Neutrophil (primary cell): ENCODE data around the gene TRIM2.

Source experiments
- H3K27ac ChIP-seq: fragments of 200-600 bp; sonication (generic); 2 replicates; pipeline ENCODE4 v1.5.1; 2016; ENCODE audit warnings: mild to moderate bottlenecking, moderate library complexity
- H3K27me3 ChIP-seq: fragments of 200-600 bp; sonication (generic); 2 replicates; pipeline ENCODE4 v1.6.0; 2016; ENCODE audit warnings: mild to moderate bottlenecking
- H3K36me3 ChIP-seq: fragments of 200-600 bp; sonication (generic); 2 replicates; pipeline ENCODE4 v1.5.1; 2017
- H3K4me1 ChIP-seq, 2 experiments: fragments of 200-600 bp in 1 of 2; sonication (generic) in 1 of 2; 1 replicate in 1 of 2; 2 replicates in 1 of 2; pipeline versions ENCODE4 v1.5.1 to v1.6.1; 2013 to 2016; ENCODE audit warnings: low read depth in 1 of 2, low read length in 1 of 2, mild to moderate bottlenecking in 1 of 2, moderate library complexity in 1 of 2; ENCODE audit not compliant: control insufficient read depth in 1 of 2, insufficient read depth in 1 of 2
- H3K4me3 ChIP-seq, 2 experiments: fragments of 200-600 bp in 1 of 2; sonication (generic) in 1 of 2; 1 replicate in 1 of 2; 2 replicates in 1 of 2; pipeline ENCODE4 v1.5.1; 2013 to 2016; ENCODE audit warnings: low read depth in 1 of 2, low read length in 1 of 2, mild to moderate bottlenecking in 1 of 2, moderate library complexity in 1 of 2
- H3K9me3 ChIP-seq: fragments of 200-600 bp; sonication (generic); 2 replicates; pipeline ENCODE4 v1.5.1; 2016
- TF ChIP-seq, protein P1 (sequence below): fragments of 200-600 bp; sonication (generic); IDR thresholded peaks from 2 replicates; pipeline ENCODE4 v1.5.1; 2016; ENCODE audit warnings: antibody characterized with exemption

Gene TRIM2

DNA sequence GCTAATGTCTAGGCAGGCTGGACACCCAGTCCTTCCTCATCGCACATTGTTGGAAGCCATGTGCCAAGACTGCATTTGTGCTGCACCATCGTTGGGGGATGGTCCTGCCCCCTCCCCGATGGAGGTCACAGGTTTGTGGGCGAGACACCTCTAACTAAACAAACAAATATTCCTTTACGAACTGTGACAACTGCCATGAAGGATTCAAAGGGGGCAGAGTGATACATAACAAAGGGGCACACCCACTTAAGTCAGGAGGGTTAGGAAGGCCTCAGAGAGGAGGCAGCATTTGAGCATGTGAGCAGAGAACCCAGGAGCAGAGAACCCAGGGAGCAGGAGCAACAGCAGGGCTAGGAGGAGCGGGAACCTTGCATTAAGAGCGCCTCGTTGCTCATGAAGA is 37.1 kb downstream of the TRIM2 start:
- Histone ChIP-seq H3K4me3 (no peak overlapping the region), H3K9me3 (no peaks in the 10 kb centered on the region), H3K27ac (no peak overlapping the region), H3K36me3 (no peaks in the 10 kb centered on the region), H3K4me1 (no peaks in the 10 kb centered on the region), H3K27me3 (peaks cover 3% of the 10 kb centered on the region)
- TF ChIP-seq, protein P1, sequence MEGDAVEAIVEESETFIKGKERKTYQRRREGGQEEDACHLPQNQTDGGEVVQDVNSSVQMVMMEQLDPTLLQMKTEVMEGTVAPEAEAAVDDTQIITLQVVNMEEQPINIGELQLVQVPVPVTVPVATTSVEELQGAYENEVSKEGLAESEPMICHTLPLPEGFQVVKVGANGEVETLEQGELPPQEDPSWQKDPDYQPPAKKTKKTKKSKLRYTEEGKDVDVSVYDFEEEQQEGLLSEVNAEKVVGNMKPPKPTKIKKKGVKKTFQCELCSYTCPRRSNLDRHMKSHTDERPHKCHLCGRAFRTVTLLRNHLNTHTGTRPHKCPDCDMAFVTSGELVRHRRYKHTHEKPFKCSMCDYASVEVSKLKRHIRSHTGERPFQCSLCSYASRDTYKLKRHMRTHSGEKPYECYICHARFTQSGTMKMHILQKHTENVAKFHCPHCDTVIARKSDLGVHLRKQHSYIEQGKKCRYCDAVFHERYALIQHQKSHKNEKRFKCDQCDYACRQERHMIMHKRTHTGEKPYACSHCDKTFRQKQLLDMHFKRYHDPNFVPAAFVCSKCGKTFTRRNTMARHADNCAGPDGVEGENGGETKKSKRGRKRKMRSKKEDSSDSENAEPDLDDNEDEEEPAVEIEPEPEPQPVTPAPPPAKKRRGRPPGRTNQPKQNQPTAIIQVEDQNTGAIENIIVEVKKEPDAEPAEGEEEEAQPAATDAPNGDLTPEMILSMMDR = no peak

DNA sequence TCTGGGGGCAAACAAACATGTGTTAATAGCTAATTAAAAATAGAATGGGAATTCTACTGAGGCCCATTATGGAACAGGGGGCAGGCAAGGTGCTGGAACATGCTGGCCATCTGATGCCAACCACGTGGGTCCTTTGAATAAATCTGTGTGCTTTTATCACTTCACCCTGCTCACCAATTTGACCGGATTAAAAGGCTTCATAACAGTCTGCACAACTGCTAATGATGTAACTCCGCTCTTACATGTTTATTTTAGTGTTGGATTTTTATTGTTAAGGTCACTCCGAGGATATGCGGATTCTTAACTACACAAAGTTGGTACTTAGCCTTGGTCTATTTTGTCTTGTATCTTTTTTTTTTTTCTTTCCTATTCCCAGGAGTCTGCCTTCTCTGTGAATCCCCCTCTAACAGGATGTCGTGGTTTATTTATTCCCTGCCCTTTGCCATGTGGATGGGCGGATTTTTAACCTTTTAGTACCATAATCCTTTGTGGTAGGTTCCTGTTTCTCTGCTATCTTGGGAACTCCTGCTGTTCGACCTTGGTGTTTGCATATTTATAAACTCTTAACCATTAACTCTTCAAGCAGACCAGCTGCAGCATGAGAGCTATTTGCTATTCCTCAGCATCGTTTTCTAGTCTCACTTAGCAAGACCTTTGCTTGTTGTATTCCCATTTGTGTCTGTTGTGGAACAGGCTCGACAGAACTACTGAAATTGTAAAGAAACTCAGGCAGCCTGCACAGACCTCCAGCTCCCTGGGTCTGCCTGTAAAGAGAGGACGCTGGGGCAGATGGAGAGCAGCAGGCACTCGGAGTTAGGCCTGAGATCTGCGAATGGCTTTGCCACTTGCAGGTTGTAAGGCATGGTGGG is 38.0 kb downstream of the TRIM2 start:
- Histone ChIP-seq H3K4me1 (no peaks in the 10 kb centered on the region), H3K36me3 (no peaks in the 10 kb centered on the region), H3K9me3 (no peaks in the 10 kb centered on the region), H3K4me3 (no peak overlapping the region), H3K27ac (no peak overlapping the region), H3K27me3 (peaks cover 12% of the 10 kb centered on the region)
- TF ChIP-seq, protein P1 = no peak

DNA sequence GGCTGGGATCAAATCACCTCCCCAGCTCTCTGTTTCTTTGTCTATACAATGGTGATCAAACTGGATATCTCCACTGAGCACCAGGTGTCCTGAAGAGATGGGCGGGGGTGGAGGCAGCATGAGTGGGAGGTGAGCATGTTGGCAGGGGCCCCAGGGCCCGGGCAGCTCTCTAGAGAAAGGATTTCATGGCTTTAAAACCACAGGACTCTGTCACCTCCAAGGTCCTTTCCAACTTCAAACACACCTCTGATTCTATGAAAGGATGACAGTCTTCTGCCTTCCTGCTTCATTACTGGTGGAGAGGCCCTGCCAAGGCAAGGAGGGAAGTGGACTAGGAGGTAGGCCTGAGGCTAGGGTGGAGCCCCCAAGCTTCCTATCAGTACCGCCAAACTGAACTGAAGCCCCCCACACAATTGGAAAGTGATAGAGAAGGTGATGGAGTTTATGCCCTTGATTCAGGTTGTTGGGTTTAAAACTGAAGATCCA is 38.6 kb downstream of the TRIM2 start:
- Histone ChIP-seq H3K9me3 (no peaks in the 10 kb centered on the region), H3K36me3 (no peaks in the 10 kb centered on the region), H3K4me1 (no peaks in the 10 kb centered on the region), H3K27me3 (peaks cover 18% of the 10 kb centered on the region), H3K4me3 (no peak overlapping the region), H3K27ac (no peak overlapping the region)
- TF ChIP-seq, protein P1 = no peak

DNA sequence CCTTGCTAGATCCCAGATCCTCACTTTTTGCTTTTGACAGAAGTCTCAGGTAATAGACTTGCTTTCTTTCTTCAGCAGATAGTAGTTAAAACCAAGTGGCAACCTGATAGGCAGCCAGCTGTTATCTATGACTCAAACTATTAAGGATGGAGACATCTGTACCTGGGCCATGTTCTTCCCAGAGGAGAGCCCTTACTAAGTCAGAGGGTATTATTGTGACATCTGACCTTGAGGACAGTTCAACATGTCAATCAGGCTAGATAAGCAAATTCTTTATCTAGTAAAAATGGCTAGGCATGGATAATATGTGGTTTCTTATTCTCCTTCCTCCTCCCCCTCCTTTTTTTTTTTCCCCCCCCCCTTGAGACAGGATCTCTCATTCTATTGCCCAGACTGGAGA is 39.2 kb downstream of the TRIM2 start:
- Histone ChIP-seq H3K36me3 (no peaks in the 10 kb centered on the region), H3K4me3 (no peak overlapping the region), H3K27ac (no peak overlapping the region), H3K27me3 (peaks cover 24% of the 10 kb centered on the region), H3K4me1 (no peaks in the 10 kb centered on the region), H3K9me3 (no peaks in the 10 kb centered on the region)
- TF ChIP-seq, protein P1 = no peak

DNA sequence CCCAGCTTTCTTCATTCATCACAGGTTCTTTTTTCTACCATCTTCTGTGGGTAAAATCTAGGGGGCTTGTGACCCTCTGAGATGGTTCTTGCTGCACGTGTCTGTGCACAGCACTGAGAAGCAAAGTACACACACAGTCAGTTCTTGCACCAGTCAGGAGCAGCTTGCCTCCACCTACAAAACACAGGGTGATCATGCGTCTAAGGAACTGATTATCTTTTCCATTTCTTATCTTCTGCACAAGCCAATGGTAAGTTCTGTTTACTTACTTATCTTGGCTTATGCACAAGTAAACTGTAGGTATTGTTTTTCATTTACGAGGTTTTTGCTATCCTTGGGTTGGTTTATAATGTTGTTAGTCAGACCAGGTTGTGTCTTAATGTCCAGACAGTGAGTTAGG is 40.7 kb downstream of the TRIM2 start:
- TF ChIP-seq, protein P1 = no peak
- Histone ChIP-seq H3K4me1 (peaks cover 0 to 11% of the 10 kb centered on the region in 2 experiments), H3K27me3 (peaks cover 39% of the 10 kb centered on the region), H3K9me3 (no peaks in the 10 kb centered on the region), H3K27ac (no peak overlapping the region), H3K36me3 (no peaks in the 10 kb centered on the region), H3K4me3 (no peak overlapping the region)
